Measurements from ENCODE around the gene SH3RF2.

SH3RF2 gene

DNA sequence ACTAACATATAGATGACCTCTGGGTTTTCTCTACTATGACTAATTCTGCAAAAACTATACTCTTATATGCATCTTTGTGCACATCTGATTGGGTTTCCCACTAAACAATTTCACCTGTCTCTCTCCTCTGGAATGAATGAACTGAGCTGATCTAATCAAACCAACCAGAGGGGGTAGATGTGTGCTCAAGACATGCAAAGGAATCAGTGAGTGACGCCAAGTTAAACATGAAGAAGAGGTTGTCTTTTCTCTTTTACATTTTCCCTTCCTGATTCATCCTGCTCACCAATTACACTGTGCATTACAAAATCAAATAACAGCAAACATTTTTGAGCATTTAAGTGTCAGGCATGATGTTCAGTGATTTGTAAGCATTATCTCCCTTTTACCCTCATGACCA is 34.0 kb upstream of the SH3RF2 start:
- POLR2A ChIA-PET (ENCODE audit: low non-redundant PET) = no interaction called here
- no peak for DNase-seq (ENCODE audit: low spot score)
- H3K27ac ChIP-seq = no peak overlapping the region
- CTCF ChIA-PET = interaction anchor here (0.7 to 1.4 kb wide), 2 partner anchors 14 to 160 kb away, joined by 3 to 6 read pairs; no protein-coding TSS in a partner anchor
- TF ChIP-seq, protein P1, sequence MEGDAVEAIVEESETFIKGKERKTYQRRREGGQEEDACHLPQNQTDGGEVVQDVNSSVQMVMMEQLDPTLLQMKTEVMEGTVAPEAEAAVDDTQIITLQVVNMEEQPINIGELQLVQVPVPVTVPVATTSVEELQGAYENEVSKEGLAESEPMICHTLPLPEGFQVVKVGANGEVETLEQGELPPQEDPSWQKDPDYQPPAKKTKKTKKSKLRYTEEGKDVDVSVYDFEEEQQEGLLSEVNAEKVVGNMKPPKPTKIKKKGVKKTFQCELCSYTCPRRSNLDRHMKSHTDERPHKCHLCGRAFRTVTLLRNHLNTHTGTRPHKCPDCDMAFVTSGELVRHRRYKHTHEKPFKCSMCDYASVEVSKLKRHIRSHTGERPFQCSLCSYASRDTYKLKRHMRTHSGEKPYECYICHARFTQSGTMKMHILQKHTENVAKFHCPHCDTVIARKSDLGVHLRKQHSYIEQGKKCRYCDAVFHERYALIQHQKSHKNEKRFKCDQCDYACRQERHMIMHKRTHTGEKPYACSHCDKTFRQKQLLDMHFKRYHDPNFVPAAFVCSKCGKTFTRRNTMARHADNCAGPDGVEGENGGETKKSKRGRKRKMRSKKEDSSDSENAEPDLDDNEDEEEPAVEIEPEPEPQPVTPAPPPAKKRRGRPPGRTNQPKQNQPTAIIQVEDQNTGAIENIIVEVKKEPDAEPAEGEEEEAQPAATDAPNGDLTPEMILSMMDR (conservative IDR thresholded peaks at IDR 0.05; ENCODE audit: low read depth) = no peak

GRCh38 chr5:145903113-145903512 is 33.3 kb upstream of the SH3RF2 start:
- CTCF ChIA-PET = interaction anchor here (0.6 to 1.4 kb wide), 9 partner anchors 13 to 199 kb away, joined by 3 to 6 read pairs (median 3); no protein-coding TSS in a partner anchor
- POLR2A ChIA-PET (ENCODE audit: low non-redundant PET) = no interaction called here
- TF ChIP-seq, protein P1 (conservative IDR thresholded peaks at IDR 0.05; ENCODE audit: low read depth) = no peak; the same call in 1 of the 2 replicates
- H3K27ac ChIP-seq = no peak overlapping the region
- no peak for DNase-seq (ENCODE audit: low spot score)

DNA sequence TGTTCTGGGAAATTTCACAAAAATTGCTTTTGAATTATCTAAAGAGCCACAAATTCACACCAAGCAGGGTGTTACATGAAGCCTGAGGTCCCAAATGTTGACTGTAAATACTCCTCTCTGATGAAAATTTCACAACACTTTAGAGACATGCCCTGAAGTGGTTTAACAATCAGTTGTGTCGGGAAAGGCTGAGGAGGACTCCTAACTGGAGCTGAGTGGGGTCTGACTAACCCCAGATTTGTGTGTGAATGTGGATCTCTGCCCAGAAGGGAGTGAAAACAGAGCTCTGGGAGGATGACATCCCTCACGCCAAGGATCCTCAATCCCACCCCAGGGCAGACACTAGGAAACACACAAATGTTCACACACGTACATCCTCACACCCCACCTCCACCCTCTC is 32.5 kb upstream of the SH3RF2 start:
- ChIA-PET POLR2A (ENCODE audit: low non-redundant PET) (no interaction called here), CTCF (interaction anchor here (0.6 to 1.4 kb wide), 8 partner anchors 12 to 196 kb away, joined by 3 to 9 read pairs (median 4); no protein-coding TSS in a partner anchor)
- DNase-seq (ENCODE audit: low spot score) = no peak
- TF ChIP-seq, protein P1 (conservative IDR thresholded peaks at IDR 0.05; ENCODE audit: low read depth) = no peak
- H3K27ac ChIP-seq = no peak overlapping the region

- ChIA-PET POLR2A (ENCODE audit: low non-redundant PET) (no interaction called here), CTCF (no interaction called here)
- DNase-seq (ENCODE audit: low spot score) = no peak
- H3K27ac ChIP-seq = no peak overlapping the region
- TF ChIP-seq, protein P1 (conservative IDR thresholded peaks at IDR 0.05; ENCODE audit: low read depth) = no peak
Measured at GRCh38 chr5:145904743-145905142, 31.6 kb upstream of the SH3RF2 start.

- DNase-seq (ENCODE audit: low spot score) = no peak
- ChIA-PET CTCF (interaction anchor here (0.6 to 1.0 kb wide), 4 partner anchors 71 to 137 kb away, joined by 3 to 6 read pairs (median 4); partner anchors contain the start of gene PRELID2), POLR2A (ENCODE audit: low non-redundant PET) (no interaction called here)
Measured at GRCh38 chr5:145906401-145906800, 30.0 kb upstream of the SH3RF2 start.

DNA sequence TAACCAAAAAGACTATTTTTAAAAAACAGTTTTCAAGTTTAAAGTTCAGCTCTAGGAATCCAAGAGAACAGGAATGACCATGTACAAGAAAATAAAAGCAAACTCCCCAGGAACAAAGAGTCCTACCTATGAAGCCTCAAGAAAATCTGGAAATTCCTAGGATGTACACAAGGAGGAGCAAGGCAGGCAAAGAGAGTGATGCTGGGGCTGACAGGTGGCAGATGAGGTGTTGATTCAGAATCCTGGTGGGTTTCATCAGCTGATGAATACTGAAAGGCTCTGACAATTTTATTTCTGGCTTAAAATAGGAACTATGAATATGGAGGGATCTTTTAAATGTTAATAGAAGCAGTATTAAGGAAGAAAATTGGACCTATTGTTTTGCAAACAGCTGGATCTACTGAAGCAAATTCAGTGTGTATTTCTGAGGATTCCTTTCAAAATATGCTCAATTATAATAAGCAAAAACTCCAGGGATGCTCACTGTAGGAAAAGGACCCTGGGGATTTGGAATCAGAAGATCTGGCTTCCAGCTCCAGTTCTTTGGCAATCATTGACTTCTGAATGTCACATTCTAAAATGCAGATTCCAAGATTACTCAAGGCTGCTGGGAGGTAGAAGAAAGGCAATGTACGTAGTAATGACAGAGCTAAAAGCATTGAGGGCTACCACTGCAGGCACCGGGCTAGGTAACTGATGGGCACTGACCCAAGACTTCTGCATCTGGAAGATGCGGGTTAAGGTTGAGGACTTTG is 28.0 kb upstream of the SH3RF2 start:
- ChIA-PET POLR2A (ENCODE audit: low non-redundant PET) (no interaction called here), CTCF (interaction anchor here (0.6 to 2.3 kb wide), 9 partner anchors 20 to 533 kb away, joined by 3 to 13 read pairs (median 3); no protein-coding TSS in a partner anchor)

More at GRCh38 chr5:145906401-145906800, 30.0 kb upstream of the SH3RF2 start:
- TF ChIP-seq, protein P1 (conservative IDR thresholded peaks at IDR 0.05; ENCODE audit: low read depth) = no peak
- H3K27ac ChIP-seq = no peak overlapping the region

More for the DNA sequence above, 28.0 kb upstream of the SH3RF2 start:
- TF ChIP-seq, protein P1 (conservative IDR thresholded peaks at IDR 0.05; ENCODE audit: low read depth) = no peak
- H3K27ac ChIP-seq = no peak overlapping the region
- peak; percentile 31 for DNase-seq (ENCODE audit: low spot score)

All from RWPE1 (cell line).